HG02840 (cell line): ENCODE data around the gene KRTAP6-3.

Experiments
- ATAC-seq: cut with Tn5 transposase; IDR thresholded peaks from one replicate; pipeline ENCODE4 v1.9.1; 2021; ENCODE audit warnings: mild to moderate bottlenecking, moderate library complexity, moderate number of reproducible peaks; ENCODE audit not compliant: unreplicated experiment, low FRiP score

The KRTAP6-3 gene

GRCh38 chr21:30623362-30623761 lies 31.1 kb downstream of the KRTAP6-3 start:
- no peak for ATAC-seq

GRCh38 chr21:30625449-30626165 lies 33.4 kb downstream of the KRTAP6-3 start:
- ATAC-seq: no peak

GRCh38 chr21:30628109-30628508 lies 35.9 kb downstream of the KRTAP6-3 start:
- no peak for ATAC-seq

GRCh38 chr21:30629200-30629599 lies 37.0 kb downstream of the KRTAP6-3 start:
- ATAC-seq: no peak

- no peak for ATAC-seq
Measured at GRCh38 chr21:30634906-30635305, 42.7 kb downstream of the KRTAP6-3 start, which contains the start of gene KRTAP20-2. Gene KRTAP20-2 (plus strand): TSS chr21:30635206. CDS start chr21:30635264, 58 bp downstream.

GRCh38 chr21:30638686-30639085 lies 46.4 kb downstream of the KRTAP6-3 start:
- ATAC-seq: no peak

GRCh38 chr21:30642564-30642963 lies 50.3 kb downstream of the KRTAP6-3 start, which contains the start of gene KRTAP20-3:
Gene KRTAP20-3 (plus strand): TSS chr21:30642864.
- no peak for ATAC-seq
